HL-60 (cell line): ENCODE measurements around the gene MLLT10.

Experiments
- DNase-seq, 2 experiments: peaks; one replicate each; pipeline ENCODE4 v3.0.0-alpha.2; 2010 to 2020; ENCODE audit warnings: low read depth in 1 of 2, low spot score in 1 of 2
- H3K27ac ChIP-seq: fragments of 250-450 bp; sonication (Bioruptor Pico); replicated peaks from 2 replicates; pipeline ENCODE4 v1.5.1; 2020; ENCODE audit warnings: mild to moderate bottlenecking, moderate library complexity
- H3K27me3 ChIP-seq: fragments of 250-450 bp; sonication (Bioruptor Pico); 2 replicates; pipeline ENCODE4 v1.5.1; 2021; ENCODE audit warnings: mild to moderate bottlenecking, moderate library complexity; ENCODE audit not compliant: insufficient read depth, poor library complexity, severe bottlenecking
- H3K4me3 ChIP-seq: replicated peaks from 2 replicates; pipeline ENCODE4 v1.5.1; 2011; ENCODE audit warnings: mild to moderate bottlenecking, control low read depth, low read length; ENCODE audit not compliant: insufficient read depth
- GABPA ChIP-seq: IDR thresholded peaks from 2 replicates; pipeline ENCODE4 v1.6.1; 2012; ENCODE audit warnings: low read depth
- POLR2AphosphoS5 ChIP-seq: IDR thresholded peaks from 2 replicates; pipeline ENCODE4 v1.6.1; 2012; ENCODE audit warnings: low read depth
- SPI1 ChIP-seq: IDR thresholded peaks from 2 replicates; pipeline ENCODE4 v1.6.1; 2012; ENCODE audit warnings: low read depth, mild to moderate bottlenecking, borderline replicate concordance
- TF ChIP-seq, protein P1 (sequence below): IDR thresholded peaks from 2 replicates; pipeline ENCODE4 v1.6.1; 2012; ENCODE audit warnings: low read depth; ENCODE audit not compliant: insufficient replicate concordance
- TF ChIP-seq, protein P2 (sequence below): IDR thresholded peaks from one replicate; pipeline ENCODE4 v1.5.1; 2011; ENCODE audit warnings: low read length, control low read depth, inconsistent platforms; ENCODE audit not compliant: insufficient read depth

The MLLT10 gene

DNA sequence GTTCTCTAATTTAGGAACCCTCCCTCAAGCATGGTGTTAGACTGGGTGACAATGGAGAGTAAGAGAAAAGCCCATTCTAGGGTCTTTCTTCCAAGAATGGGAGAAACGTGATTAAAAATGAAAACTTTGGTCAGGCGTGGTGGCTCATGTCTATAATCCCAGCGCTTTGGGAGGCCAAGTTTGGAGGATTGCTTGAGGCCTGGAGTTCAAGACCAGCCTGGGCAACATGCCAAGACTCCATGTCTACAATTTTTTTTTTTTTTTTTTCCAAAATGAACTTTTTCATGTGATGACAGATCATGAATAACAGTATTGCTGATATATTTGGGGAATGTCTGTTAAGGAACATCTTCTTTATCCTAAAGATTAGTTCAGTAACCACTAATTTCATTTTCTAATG is 194.6 kb downstream of the MLLT10 start:
- H3K27me3 ChIP-seq = no peaks in the 10 kb centered on the region
- H3K4me3 ChIP-seq = no peak overlapping the region
- DNase-seq = no peak
- H3K27ac ChIP-seq = no peak overlapping the region
- TF ChIP-seq SPI1 (no peak), GABPA (no peak), POLR2AphosphoS5 (no peak)
- TF ChIP-seq, protein P1, sequence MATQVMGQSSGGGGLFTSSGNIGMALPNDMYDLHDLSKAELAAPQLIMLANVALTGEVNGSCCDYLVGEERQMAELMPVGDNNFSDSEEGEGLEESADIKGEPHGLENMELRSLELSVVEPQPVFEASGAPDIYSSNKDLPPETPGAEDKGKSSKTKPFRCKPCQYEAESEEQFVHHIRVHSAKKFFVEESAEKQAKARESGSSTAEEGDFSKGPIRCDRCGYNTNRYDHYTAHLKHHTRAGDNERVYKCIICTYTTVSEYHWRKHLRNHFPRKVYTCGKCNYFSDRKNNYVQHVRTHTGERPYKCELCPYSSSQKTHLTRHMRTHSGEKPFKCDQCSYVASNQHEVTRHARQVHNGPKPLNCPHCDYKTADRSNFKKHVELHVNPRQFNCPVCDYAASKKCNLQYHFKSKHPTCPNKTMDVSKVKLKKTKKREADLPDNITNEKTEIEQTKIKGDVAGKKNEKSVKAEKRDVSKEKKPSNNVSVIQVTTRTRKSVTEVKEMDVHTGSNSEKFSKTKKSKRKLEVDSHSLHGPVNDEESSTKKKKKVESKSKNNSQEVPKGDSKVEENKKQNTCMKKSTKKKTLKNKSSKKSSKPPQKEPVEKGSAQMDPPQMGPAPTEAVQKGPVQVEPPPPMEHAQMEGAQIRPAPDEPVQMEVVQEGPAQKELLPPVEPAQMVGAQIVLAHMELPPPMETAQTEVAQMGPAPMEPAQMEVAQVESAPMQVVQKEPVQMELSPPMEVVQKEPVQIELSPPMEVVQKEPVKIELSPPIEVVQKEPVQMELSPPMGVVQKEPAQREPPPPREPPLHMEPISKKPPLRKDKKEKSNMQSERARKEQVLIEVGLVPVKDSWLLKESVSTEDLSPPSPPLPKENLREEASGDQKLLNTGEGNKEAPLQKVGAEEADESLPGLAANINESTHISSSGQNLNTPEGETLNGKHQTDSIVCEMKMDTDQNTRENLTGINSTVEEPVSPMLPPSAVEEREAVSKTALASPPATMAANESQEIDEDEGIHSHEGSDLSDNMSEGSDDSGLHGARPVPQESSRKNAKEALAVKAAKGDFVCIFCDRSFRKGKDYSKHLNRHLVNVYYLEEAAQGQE = no peak
- TF ChIP-seq, protein P2, sequence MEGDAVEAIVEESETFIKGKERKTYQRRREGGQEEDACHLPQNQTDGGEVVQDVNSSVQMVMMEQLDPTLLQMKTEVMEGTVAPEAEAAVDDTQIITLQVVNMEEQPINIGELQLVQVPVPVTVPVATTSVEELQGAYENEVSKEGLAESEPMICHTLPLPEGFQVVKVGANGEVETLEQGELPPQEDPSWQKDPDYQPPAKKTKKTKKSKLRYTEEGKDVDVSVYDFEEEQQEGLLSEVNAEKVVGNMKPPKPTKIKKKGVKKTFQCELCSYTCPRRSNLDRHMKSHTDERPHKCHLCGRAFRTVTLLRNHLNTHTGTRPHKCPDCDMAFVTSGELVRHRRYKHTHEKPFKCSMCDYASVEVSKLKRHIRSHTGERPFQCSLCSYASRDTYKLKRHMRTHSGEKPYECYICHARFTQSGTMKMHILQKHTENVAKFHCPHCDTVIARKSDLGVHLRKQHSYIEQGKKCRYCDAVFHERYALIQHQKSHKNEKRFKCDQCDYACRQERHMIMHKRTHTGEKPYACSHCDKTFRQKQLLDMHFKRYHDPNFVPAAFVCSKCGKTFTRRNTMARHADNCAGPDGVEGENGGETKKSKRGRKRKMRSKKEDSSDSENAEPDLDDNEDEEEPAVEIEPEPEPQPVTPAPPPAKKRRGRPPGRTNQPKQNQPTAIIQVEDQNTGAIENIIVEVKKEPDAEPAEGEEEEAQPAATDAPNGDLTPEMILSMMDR = no peak

DNA sequence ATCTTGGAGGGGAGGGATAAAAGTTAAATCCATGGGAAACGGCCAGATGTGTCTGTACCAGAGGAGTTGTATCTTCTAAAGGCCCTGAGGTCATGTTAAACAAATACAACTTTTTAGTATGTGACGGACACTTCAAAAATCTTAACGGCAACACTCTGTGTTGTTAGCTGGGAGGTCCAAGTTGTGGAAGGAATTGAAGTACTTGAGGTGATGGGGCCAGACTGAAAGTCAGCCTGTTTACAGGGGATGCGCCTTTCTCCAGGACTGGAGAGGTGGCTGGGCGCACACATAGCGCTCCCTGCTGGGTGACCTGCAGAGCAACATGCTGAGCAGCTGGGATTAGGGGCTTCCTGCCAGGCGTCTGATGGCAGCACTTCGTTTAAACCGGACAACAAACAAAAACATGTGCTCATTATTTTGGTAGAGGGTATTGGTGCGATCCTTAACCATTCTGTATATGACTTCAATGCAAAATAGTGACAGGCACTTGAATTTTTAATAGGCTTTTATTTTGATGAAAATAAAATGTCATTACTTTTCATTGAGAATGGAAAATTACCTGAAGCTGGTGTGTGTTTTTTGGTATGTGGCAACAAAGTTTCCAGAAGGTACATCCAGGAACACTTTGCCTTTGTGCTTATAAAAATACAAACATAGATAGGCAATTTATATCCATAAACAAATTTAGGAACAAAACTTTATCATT is 198.2 kb downstream of the MLLT10 start:
- no peak overlapping the region for H3K27ac ChIP-seq
- TF ChIP-seq POLR2AphosphoS5 (no peak), SPI1 (no peak), GABPA (no peak)
- TF ChIP-seq, protein P1 = no peak
- TF ChIP-seq, protein P2 = no peak
- peak in 1 of 2 experiments; percentile 20 for DNase-seq
- H3K4me3 ChIP-seq = no peak overlapping the region
- no peaks in the 10 kb centered on the region for H3K27me3 ChIP-seq

DNA sequence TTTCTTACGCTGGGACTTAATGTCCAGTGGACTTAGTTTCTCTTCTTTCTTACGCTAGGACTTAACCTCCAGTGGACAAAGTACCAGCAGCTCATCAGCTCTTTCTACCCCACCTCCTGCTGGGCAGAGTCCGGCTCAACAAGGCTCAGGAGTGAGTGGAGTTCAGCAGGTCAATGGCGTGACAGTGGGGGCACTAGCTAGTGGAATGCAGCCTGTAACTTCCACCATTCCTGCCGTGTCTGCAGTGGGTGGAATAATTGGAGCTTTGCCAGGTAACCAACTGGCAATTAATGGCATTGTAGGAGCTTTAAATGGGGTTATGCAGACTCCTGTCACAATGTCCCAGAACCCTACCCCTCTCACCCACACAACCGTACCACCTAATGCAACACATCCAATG is 199.7 kb downstream of the MLLT10 start:
- no peaks in the 10 kb centered on the region for H3K27me3 ChIP-seq
- no peak overlapping the region for H3K4me3 ChIP-seq
- TF ChIP-seq, protein P1 = no peak
- TF ChIP-seq GABPA (no peak), SPI1 (no peak), POLR2AphosphoS5 (no peak)
- no peak for DNase-seq
- no peak overlapping the region for H3K27ac ChIP-seq
